Skeletal muscle tissue (tissue), 4 donors: ENCODE results near the gene SSBP1. TPM values are rescaled to one million over a fixed set of nuclear protein-coding genes. Genes with fewer than 3 reads are reported as not detected.

Experiments used
- H3K27ac ChIP-seq: one replicate; pipeline ENCODE4 v1.7.0; 2013; ENCODE audit warnings: mild to moderate bottlenecking, low read depth, low read length, inconsistent platforms
- H3K27me3 ChIP-seq, 3 donors: one replicate each; pipeline ENCODE4 v1.7.0; 2013; ENCODE audit warnings: low read length in 3 of 3; ENCODE audit not compliant: control insufficient read depth in 3 of 3, insufficient read depth in 3 of 3
- H3K36me3 ChIP-seq, 3 donors: one replicate each; pipeline ENCODE4 v1.7.0; 2013; ENCODE audit warnings: low read length in 3 of 3; ENCODE audit not compliant: control insufficient read depth in 3 of 3, insufficient read depth in 3 of 3
- H3K4me1 ChIP-seq, 3 donors: one replicate each; pipeline ENCODE4 v1.7.0; 2013; ENCODE audit warnings: low read length in 3 of 3, mild to moderate bottlenecking in 3 of 3; ENCODE audit not compliant: control insufficient read depth in 3 of 3, insufficient read depth in 3 of 3
- H3K4me3 ChIP-seq, 3 donors: one replicate each; pipeline ENCODE4 v1.7.0; 2013; ENCODE audit warnings: low read length in 3 of 3
- H3K9ac ChIP-seq, 3 donors: one replicate each; pipeline ENCODE4 v1.7.0; 2013; ENCODE audit warnings: low read length in 3 of 3, mild to moderate bottlenecking in 3 of 3, moderate library complexity in 2 of 3, low read depth in 1 of 3
- H3K9me3 ChIP-seq, 3 donors: one replicate each; pipeline ENCODE4 v1.7.0; 2013; ENCODE audit warnings: low read length in 3 of 3; ENCODE audit not compliant: control insufficient read depth in 3 of 3
- total RNA-seq: library from RNA; depleted of rRNA; stranded (reverse); fragments of >200 nt; gene quantifications from one replicate; pipeline ENCODE4 v1.2.3, GENCODE V29; 2014
- donor health status: Osteomylitis.

The SSBP1 gene
- total RNA-seq, 1 donor from 2014 or later = 101 TPM

GRCh38 chr7:141708351-141708750, 29.8 kb upstream of the SSBP1 start, which contains the start of gene WEE2:
Gene WEE2, plus strand, starts transcription at chr7:141708353. Its CDS starts 406 bp downstream, at chr7:141708759.
- Histone ChIP-seq H3K9ac (no peak within 1 kb of the TSS), H3K27me3 (no peaks in the 10 kb centered on the region), H3K4me3 (no peak within 1 kb of the TSS), H3K36me3 (no peaks in the 10 kb centered on the region), H3K9me3 (no peaks in the 10 kb centered on the region), H3K4me1 (peaks cover 0 to 6% (median 6%) of the 10 kb centered on the region in 3 donors), H3K27ac (no peak within 1 kb of the TSS)

GRCh38 chr7:141709318-141709717, 28.8 kb upstream of the SSBP1 start:
- Histone ChIP-seq H3K4me1 (peaks cover 0 to 6% (median 5%) of the 10 kb centered on the region in 3 donors), H3K27me3 (no peaks in the 10 kb centered on the region), H3K9ac (no peak overlapping the region), H3K9me3 (no peaks in the 10 kb centered on the region), H3K27ac (no peak overlapping the region), H3K36me3 (no peaks in the 10 kb centered on the region), H3K4me3 (no peak overlapping the region)

GRCh38 chr7:141709749-141710148, 28.4 kb upstream of the SSBP1 start:
- Histone ChIP-seq H3K36me3 (no peaks in the 10 kb centered on the region), H3K4me3 (no peak overlapping the region), H3K4me1 (peaks cover 0 to 6% (median 5%) of the 10 kb centered on the region in 3 donors), H3K9ac (no peak overlapping the region), H3K27ac (no peak overlapping the region), H3K27me3 (no peaks in the 10 kb centered on the region), H3K9me3 (no peaks in the 10 kb centered on the region)

GRCh38 chr7:141710301-141710700, 27.9 kb upstream of the SSBP1 start:
- Histone ChIP-seq H3K27ac (no peak overlapping the region), H3K27me3 (no peaks in the 10 kb centered on the region), H3K36me3 (no peaks in the 10 kb centered on the region), H3K4me1 (peaks cover 0 to 6% (median 5%) of the 10 kb centered on the region in 3 donors), H3K4me3 (no peak overlapping the region), H3K9me3 (no peaks in the 10 kb centered on the region), H3K9ac (no peak overlapping the region)

DNA sequence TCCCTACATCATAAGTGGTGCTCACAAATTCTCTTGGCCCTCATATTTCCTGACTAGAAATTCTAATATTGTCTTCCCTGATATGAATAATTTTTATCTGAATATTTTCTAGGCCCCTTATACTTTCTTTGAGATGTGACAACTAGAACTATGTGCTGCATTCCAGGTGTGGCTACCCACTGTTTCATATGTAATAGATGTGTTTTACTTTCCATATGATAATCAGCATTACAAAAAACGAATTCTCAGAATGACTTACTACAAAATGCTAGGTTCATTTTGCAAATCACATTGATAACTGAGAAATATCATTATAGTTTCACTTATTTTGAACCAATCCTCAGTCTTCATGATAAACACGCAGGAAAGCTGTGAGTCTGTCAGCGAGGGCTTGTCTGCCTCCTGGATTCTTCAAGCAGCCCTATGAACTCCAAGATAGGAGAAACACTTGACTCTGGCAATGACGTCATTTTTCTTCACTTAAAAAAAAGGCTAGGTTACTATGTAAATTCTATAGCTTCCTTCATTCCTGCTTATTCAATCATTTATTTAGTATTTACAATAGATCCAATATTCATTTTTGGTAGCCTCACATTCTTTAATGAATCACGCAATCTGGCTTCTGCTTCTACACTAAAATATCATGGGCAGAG, 25.4 kb upstream of the SSBP1 start:
- no peak overlapping the region for H3K4me3 ChIP-seq
- no peaks in the 10 kb centered on the region for H3K27me3 ChIP-seq
- peaks cover 0 to 6% (median 5%) of the 10 kb centered on the region in 3 donors for H3K4me1 ChIP-seq
- no peaks in the 10 kb centered on the region for H3K36me3 ChIP-seq
- no peak overlapping the region for H3K9ac ChIP-seq
- no peaks in the 10 kb centered on the region for H3K9me3 ChIP-seq
- H3K27ac ChIP-seq = no peak overlapping the region

GRCh38 chr7:141713890-141714289, 24.3 kb upstream of the SSBP1 start:
- Histone ChIP-seq H3K4me1 (peaks cover 0 to 6% (median 5%) of the 10 kb centered on the region in 3 donors), H3K27me3 (no peaks in the 10 kb centered on the region), H3K36me3 (no peaks in the 10 kb centered on the region), H3K9me3 (no peaks in the 10 kb centered on the region), H3K4me3 (no peak overlapping the region), H3K9ac (no peak overlapping the region), H3K27ac (no peak overlapping the region)

DNA sequence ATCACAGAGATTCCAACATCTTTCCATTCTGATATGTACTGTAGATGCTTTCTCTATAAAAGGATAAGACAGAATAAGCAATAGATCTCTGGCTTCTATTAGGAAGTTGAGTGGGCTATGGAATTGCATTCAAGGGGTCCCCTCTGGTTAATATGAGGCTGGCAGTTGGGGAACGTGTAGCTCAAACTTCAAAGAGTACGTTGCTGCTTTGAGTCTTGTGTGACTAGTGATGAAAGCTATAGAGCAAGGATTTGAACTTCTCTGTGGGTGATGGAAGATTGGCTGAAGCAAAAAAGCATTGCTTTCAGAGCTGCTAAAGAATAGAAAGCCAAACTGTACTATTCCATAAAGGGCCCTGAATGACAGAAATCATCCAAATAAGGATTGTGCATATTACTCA, 23.6 kb upstream of the SSBP1 start:
- H3K9me3 ChIP-seq = no peaks in the 10 kb centered on the region
- no peaks in the 10 kb centered on the region for H3K36me3 ChIP-seq
- H3K27me3 ChIP-seq = no peaks in the 10 kb centered on the region
- peaks cover 0 to 5% (median 4%) of the 10 kb centered on the region in 3 donors for H3K4me1 ChIP-seq
- no peak overlapping the region for H3K9ac ChIP-seq
- H3K27ac ChIP-seq = no peak overlapping the region
- H3K4me3 ChIP-seq = no peak overlapping the region

DNA sequence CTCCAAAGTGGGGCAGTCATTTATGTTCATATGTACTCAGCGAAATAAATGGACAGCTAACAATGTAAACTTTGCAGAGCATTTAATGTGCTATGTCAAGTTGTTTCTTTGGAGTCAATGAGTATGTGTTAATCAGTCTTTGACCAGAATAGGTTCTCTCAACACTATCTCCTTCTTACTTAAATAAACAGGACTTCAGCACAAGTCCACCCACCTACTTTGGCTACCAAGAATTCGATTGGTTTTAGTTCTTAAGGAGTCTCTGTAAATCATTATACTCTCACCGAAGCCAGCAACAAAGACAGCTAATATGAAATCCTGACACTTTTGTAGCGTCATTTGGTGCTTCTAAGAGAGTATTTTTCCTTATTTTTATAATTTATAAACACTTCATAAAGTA, 23.1 kb upstream of the SSBP1 start:
- Histone ChIP-seq H3K4me3 (no peak overlapping the region), H3K36me3 (no peaks in the 10 kb centered on the region), H3K9me3 (no peaks in the 10 kb centered on the region), H3K9ac (no peak overlapping the region), H3K4me1 (peaks cover 0 to under 1% (median 0%) of the 10 kb centered on the region in 3 donors), H3K27me3 (no peaks in the 10 kb centered on the region), H3K27ac (no peak overlapping the region)

DNA sequence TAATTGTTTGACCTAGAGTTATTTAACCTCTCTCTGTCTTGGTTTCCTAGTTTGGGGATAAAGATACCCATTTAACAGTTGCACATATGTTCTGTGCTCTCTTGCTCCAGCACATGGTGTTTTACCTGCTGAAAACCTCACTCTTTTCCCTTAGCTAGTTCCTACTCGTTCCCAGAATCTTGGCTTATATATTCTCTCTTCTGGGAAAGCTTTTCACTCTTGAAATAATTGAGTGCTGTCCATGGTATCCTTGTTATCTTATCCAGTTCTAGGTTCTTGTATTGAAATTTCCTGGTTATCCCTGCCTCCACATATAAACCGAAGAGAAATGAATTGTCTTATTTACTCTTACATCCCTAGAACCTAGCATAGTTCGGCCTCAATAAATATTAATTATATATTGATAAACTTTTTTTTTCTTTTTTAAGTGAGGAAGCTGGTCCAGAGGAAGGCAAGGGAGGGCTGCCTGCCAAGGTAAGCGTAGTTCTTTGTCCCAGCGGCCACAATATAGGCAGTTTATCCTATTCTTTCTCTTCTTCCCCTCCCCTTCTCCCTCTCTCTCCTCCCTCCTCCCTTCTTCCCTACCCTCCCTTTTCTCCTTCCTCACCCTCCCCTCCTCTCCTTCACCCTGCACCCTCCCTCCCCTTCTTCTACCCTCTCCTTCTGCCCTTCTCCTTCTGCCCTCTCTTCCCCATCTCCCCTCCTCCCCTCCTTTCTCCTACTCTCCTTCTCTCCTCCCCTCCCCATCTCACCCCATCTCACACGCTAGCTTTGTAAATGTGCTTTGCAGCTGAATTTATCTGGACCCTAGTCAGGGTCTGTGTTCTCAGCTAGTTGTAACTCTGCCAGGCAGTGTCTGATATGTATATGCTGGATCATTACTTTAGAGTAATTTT, 22.1 kb upstream of the SSBP1 start:
- no peaks in the 10 kb centered on the region for H3K36me3 ChIP-seq
- no peaks in the 10 kb centered on the region for H3K9me3 ChIP-seq
- H3K4me1 ChIP-seq = no peaks in the 10 kb centered on the region
- no peak overlapping the region for H3K4me3 ChIP-seq
- no peaks in the 10 kb centered on the region for H3K27me3 ChIP-seq
- no peak overlapping the region for H3K9ac ChIP-seq
- H3K27ac ChIP-seq = no peak overlapping the region

DNA sequence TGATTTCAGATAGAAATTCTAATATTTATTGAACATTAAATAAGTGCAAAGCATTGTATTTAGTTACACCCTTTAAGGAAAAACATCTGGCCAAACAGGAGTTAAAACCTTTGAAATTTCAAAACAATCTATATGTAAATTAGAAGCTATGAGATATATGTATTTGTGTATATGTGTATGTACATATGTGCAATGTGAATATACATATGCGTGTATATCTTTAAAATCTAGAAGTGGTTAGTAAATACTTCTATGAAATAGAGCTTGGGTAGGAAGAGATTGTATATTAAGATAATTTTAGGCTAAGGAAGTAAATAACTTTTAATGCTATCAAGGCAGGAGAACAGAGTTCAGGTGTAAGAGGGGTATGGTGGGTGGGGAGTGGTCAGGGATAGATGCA, 20.7 kb upstream of the SSBP1 start:
- H3K27me3 ChIP-seq = no peaks in the 10 kb centered on the region

More for the DNA sequence above, 20.7 kb upstream of the SSBP1 start:
- H3K27ac ChIP-seq = no peak overlapping the region
- no peak overlapping the region for H3K9ac ChIP-seq
- no peaks in the 10 kb centered on the region for H3K4me1 ChIP-seq
- H3K36me3 ChIP-seq = no peaks in the 10 kb centered on the region
- no peak overlapping the region for H3K4me3 ChIP-seq
- no peaks in the 10 kb centered on the region for H3K9me3 ChIP-seq
